ENCODE results near the gene TMX2. TPM values are rescaled to one million over a fixed set of nuclear protein-coding genes. Genes with fewer than 3 reads are reported as not detected.

Gene TMX2
- total and polyA plus RNA-seq, 9 of the 15 experiments (the other 6 are each of a cell fraction or from before 2014, with no cell fraction given) = 176 to 433 (median 227) TPM

DNA sequence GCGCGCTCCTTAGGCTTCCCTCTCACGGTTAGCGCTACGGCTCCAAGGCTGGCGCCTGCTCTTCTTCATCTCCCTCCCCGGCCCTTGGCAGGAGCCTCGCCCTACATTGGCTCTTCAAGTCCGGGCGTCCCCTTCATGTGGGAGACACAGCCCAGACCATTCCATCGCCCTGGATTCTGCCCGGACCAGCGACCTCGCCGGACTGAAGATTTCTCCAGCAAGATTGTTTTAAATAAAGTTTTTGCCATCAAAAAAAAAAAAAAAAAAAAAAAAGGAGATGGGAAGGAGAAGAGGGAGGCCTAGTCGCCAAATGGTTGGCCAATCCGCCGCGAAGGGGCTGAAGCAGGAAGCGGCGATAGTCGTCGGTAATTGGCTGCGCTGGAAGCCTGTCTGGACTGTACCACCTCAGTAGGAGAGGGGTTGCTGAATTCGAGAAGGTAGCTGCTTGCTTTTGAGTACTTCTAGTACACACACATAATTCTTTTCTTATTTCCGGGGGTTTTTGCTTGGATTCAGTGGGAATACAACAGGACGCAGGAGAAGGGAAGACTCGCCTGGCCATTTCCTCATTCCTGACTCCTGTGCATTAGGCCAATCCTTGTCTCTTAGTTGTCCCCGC lies 45.2 kb upstream of the TMX2 start (continued):
- TF ChIP-seq, protein P1, sequence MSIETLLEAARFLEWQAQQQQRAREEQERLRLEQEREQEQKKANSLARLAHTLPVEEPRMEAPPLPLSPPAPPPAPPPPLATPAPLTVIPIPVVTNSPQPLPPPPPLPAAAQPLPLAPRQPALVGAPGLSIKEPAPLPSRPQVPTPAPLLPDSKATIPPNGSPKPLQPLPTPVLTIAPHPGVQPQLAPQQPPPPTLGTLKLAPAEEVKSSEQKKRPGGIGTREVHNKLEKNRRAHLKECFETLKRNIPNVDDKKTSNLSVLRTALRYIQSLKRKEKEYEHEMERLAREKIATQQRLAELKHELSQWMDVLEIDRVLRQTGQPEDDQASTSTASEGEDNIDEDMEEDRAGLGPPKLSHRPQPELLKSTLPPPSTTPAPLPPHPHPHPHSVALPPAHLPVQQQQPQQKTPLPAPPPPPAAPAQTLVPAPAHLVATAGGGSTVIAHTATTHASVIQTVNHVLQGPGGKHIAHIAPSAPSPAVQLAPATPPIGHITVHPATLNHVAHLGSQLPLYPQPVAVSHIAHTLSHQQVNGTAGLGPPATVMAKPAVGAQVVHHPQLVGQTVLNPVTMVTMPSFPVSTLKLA (conservative IDR thresholded peaks at IDR 0.05) = no peak
- TF ChIP-seq, protein P2, sequence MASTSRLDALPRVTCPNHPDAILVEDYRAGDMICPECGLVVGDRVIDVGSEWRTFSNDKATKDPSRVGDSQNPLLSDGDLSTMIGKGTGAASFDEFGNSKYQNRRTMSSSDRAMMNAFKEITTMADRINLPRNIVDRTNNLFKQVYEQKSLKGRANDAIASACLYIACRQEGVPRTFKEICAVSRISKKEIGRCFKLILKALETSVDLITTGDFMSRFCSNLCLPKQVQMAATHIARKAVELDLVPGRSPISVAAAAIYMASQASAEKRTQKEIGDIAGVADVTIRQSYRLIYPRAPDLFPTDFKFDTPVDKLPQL (IDR thresholded peaks at IDR 0.05; ENCODE audit: extremely low read depth, insufficient read length) = no peak
- TF ChIP-seq ZNF124 (CRISPR knock-in tag; IDR thresholded peaks at IDR 0.05) (no peak), MBD2 (IDR thresholded peaks at IDR 0.05; ENCODE audit: borderline replicate concordance, low read depth) (peak; percentile 95), ZNF121 (CRISPR knock-in tag; conservative IDR thresholded peaks at IDR 0.05) (no peak), ZNF780A (CRISPR knock-in tag; IDR thresholded peaks at IDR 0.05) (no peak), DMBX1 (CRISPR knock-in tag; IDR thresholded peaks at IDR 0.05; ENCODE audit: borderline replicate concordance) (0 out of 2 replicates have a peak, but pooled peaks have one; percentile 14), ZFP30 (CRISPR knock-in tag; IDR thresholded peaks at IDR 0.05; ENCODE audit: borderline replicate concordance) (no peak), SIX5 (IDR thresholded peaks at IDR 0.05; ENCODE audit: borderline replicate concordance in 1 of 2, insufficient read depth in 1 of 2, low read depth in 1 of 2, low read length in 2 of 2) (peak in 1 of 2 experiments; percentile 20; a peak in 1 of 4 replicates), ZNF584 (CRISPR knock-in tag; IDR thresholded peaks at IDR 0.05; ENCODE audit: low read depth) (0 out of 2 replicates have a peak, but pooled peaks have one; percentile 12), MTA3 (IDR thresholded peaks at IDR 0.05; ENCODE audit: borderline replicate concordance) (0 out of 2 replicates have a peak, but pooled peaks have one; percentile 8), ASH1L (IDR thresholded peaks at IDR 0.05; ENCODE audit: borderline replicate concordance, low read depth, partially characterized antibody) (peak; percentile 95), GATAD2B (IDR thresholded peaks at IDR 0.05; ENCODE audit: borderline replicate concordance) (no peak), EZH2 (IDR thresholded peaks at IDR 0.05; ENCODE audit: borderline replicate concordance, low read depth, low read length) (no peak), JUND (IDR thresholded peaks at IDR 0.05; ENCODE audit: borderline replicate concordance, low read depth, low read length) (peak; percentile 96), JUND (tag; IDR thresholded peaks at IDR 0.05; ENCODE audit: borderline replicate concordance, low read depth, low read length) (no peak), ZEB2 (IDR thresholded peaks at IDR 0.05) (no peak), ZNF197 (CRISPR knock-in tag; IDR thresholded peaks at IDR 0.05; ENCODE audit: low read depth) (peak; percentile 20; the same call in 1 of the 2 replicates), NR2C1 (IDR thresholded peaks at IDR 0.05) (peak; percentile 55; the same call in 1 of the 2 replicates), NR2C1 (tag; IDR thresholded peaks at IDR 0.05) (peak; percentile 37; the same call in 1 of the 2 replicates), BHLHE40 (IDR thresholded peaks at IDR 0.05; ENCODE audit: low read length) (no peak; the same call in none of the 2 replicates), ZBTB8A (IDR thresholded peaks at IDR 0.05; ENCODE audit: partially characterized antibody) (no peak)
- TF ChIP-seq, protein P3, sequence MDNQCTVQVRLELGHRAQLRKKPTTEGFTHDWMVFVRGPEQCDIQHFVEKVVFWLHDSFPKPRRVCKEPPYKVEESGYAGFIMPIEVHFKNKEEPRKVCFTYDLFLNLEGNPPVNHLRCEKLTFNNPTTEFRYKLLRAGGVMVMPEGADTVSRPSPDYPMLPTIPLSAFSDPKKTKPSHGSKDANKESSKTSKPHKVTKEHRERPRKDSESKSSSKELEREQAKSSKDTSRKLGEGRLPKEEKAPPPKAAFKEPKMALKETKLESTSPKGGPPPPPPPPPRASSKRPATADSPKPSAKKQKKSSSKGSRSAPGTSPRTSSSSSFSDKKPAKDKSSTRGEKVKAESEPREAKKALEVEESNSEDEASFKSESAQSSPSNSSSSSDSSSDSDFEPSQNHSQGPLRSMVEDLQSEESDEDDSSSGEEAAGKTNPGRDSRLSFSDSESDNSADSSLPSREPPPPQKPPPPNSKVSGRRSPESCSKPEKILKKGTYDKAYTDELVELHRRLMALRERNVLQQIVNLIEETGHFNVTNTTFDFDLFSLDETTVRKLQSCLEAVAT (IDR thresholded peaks at IDR 0.05) = peak in 1 of 2 experiments; percentile 84; a peak in 2 of 4 replicates
- TF ChIP-seq, protein P4, sequence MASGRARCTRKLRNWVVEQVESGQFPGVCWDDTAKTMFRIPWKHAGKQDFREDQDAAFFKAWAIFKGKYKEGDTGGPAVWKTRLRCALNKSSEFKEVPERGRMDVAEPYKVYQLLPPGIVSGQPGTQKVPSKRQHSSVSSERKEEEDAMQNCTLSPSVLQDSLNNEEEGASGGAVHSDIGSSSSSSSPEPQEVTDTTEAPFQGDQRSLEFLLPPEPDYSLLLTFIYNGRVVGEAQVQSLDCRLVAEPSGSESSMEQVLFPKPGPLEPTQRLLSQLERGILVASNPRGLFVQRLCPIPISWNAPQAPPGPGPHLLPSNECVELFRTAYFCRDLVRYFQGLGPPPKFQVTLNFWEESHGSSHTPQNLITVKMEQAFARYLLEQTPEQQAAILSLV (tag; IDR thresholded peaks at IDR 0.05) = no peak
